TTC549 (cell line): ENCODE measurements around the gene CPED1.

Source experiments
- FAIRE-seq: peaks from 2 replicates; lab custom pipeline; 2012; peaks lifted over from hg19 to GRCh38; lab: Jason Lieb, UNC

CPED1 gene

DNA sequence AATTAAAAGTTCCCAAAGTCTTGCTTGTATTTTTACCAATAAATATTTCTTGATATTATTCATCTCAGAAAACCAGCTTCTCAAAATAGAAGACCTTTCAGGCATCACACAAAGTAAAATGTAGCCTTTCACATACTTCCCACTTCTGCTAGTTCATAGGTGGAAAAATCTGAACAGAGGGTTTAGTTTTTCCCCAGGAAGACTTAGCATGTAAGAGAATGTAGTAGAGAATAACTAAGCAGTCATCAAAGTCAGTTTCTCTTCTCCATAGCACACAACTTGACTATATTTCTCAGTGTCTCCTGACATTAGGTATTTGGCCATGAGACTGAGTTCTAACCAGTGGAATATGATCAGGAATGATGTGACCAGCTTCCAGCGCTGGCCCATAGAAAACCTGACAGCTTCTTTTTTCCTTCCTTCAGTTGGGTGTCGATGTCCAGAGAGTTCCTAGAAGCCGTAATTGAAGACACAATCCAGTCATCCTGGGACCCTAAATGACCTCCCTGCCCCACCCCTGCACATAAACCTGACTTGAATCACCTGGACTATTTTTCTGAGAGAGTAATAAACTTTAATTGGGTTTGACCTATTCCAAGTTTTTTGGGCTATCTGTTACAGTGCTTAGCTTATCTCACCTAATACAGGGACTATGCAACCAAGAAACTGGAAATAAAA lies 272.8 kb downstream of the CPED1 start:
- no peak for FAIRE-seq

DNA sequence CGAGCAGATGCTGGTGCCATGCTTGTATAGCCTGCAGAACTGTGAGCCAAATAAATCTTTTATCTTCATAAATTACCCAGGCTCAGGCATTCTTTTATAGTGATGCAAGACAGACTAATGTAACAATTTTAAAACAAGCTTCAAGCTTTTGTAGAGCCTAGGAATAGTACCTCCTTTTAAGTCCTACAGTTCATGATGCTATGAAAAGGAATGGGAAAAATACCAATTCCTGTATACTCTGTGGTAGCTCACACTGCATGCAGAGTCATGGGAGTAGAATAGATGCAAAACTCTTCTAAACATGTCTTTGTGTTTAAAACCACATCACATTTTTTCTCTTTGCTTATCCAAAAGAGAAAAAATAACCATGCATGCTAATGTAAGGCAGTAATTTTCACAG lies 273.7 kb downstream of the CPED1 start:
- no peak for FAIRE-seq

DNA sequence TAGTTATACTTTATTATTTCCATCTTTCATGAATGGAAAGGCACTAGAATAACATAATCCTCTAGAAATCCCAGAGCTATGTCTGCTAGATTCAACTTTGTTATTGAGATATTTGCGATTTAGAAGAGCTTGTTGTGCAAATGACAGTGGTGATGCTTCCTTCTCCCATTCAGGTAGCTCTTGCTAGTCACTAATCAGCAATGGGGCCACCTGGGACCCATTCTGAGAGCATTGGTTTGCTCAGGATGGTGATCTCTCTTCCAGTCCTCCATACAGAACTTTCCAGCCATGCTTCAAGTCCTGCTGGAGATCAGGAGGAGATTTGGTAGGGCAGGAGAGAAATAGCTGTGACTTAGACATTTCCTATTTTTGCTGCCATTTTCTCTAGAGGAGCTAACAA lies 274.5 kb downstream of the CPED1 start:
- FAIRE-seq = no peak

DNA sequence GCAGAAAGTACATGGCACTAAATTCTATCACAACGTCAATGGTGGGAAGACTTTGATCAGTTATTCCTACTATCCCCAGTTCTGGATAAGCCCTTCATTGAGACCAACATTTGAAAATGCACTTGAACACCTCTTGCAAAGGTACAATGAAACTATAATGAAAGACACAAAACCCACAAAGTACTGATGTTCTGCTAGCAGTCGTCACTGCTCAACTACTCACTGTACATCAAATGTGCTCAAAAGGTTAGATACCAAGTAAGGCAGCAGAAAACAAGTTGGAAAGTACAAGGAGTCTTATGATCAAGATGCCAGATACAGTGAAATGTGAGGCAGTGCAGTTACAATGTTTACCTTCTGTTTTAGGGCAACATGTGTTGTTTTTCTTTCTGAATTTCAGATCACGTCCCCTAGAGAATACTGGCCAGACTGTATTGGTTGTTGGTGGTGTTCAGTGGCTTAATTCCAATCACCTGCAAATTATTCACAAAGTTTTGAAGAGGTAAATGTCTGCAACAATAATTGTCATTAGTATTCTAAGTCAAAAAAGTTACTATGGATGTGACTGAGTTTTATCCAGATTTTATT lies 277.9 kb downstream of the CPED1 start:
- FAIRE-seq = no peak

DNA sequence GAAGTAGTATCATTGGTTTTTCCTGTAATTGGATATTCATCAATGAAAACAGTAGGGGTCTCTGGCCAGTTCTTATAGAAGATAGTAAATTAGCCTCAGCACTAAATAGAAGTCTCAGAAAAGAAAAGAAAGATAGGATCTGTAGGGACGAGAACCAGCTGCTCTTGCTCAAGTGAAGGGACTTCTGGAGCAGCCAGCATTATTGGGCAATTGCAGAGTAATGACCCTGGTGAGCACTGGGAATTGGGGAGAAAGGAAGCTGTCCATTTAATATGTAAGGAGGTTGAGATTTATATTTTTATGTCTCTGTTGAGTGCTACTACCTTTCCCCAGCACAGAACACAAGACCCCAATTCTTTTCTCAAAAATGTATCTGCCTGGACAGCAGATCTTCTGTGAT lies 279.1 kb downstream of the CPED1 start:
- FAIRE-seq = no peak

DNA sequence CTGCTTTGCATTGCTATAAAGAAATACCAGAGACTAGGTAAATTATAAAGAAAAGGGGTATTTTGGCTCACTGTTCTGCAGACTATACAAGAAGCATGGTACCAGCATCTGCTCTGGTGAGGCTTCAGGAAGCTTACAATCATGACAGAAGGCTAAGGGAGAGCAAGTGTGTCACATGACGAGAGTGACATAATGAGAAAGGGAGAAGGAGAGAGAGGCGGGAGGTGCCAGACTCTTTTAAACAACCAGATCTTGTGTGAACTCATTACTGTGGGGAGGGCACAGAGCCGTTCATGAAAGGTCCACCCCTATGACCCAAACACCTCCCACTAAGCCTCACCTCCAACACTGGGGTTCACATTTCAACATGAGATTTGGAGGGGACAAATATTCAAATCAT lies 281.3 kb downstream of the CPED1 start:
- no peak for FAIRE-seq

DNA sequence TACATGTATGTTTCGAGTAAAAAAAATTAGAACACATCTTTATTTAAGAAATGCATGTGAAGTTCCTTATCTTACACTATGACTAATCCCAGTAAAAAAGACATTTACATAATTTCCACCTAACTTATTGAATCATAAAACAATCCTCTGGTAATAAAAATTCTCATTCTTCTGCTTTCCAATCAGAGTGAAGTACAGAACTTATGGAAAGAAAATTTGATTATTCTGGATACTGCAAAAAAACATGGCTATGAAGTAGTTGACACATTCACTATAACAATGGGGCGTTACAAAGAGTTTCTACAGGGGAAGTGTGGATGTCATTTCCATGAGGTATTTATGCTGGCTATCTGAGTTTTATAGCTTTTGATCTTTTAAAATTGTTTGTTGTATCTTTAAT lies 282.6 kb downstream of the CPED1 start:
- FAIRE-seq = no peak

DNA sequence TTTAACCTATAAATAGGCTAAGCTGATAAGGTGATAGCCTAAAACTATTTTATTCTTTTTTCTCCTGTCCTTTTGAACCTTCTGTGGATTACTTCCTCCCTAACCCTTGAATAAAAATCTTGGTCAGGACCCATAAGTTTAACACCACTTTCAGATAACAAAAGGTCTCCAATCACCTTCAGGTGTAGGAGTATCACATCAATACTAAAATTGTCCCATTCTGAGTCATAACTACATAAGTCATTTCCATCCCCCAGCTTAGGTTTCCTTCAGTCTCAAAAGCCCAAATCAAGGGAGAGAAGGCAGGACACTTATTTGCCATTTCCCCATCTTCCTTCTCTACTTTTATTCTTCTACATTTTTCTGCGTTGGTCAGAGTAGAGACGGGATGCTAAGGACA lies 283.4 kb downstream of the CPED1 start:
- FAIRE-seq = no peak

DNA sequence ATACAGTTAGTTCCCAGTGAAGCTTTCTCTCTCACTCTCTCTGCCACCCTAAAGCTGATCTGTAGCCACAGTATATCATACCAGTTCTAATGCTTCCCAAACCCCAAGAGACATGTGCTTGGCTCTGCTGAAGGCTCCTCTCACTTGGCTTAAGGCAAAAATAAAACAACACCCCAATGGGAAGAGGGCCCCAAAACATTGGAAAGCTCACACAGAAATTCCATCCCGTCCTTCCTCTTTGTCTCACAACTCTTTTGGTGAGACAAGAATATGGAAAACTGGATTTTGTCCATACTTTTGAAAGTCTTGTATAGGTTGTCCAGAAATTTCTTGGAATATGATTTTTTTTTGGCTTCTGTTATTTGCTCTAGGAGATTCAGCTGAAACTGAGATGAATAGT lies 284.2 kb downstream of the CPED1 start:
- FAIRE-seq = no peak

DNA sequence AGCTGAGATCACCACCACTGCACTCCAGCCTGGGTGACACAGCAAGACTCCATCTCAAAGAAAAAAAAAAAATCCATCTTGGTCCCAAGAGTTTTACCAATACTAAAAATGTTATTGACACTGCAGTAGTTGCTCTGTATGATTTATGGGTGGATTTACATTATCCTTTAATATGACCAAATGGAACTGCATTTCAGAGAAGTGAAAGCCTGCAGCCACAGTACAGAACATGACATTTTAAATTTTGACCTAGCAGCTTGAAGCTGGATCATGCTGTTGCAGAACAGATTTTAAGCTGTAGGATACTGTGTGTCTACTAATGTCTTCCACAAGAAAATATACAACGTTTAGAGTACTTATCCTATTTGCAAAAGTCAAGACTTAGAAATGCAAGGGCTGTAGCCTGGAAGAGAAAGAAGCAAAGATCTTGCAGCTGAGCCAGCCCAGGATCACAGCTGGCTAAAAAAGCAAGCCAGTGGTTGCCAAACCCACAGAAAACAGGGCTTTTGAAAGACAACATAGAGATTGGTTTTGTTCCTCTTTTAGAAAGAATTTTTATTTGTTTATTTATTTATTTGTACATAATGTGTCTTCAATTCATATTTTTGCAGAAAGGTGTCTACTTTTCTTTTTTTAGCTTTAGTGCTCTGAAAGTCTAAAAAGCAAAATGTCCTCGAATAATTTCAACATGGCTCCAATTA lies 285.1 kb downstream of the CPED1 start:
- no peak for FAIRE-seq

DNA sequence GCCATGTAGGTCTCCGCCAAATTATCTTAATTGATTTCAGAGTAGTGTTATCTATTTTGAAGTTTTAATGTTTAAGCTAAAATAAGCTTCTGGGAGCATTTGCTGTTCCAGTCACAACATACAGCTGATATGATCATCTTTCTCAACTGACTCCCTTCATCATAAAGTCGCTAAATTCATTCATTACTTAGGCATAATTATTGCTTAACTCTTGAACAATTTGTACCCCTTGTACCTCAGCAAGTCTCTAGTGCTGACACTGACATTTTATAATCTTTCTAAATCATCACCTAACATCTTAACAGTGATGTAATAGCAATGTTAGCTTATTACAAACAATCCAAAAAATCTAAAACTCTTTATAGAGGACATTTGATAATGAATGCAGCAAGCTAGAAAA lies 286.0 kb downstream of the CPED1 start:
- no peak for FAIRE-seq

DNA sequence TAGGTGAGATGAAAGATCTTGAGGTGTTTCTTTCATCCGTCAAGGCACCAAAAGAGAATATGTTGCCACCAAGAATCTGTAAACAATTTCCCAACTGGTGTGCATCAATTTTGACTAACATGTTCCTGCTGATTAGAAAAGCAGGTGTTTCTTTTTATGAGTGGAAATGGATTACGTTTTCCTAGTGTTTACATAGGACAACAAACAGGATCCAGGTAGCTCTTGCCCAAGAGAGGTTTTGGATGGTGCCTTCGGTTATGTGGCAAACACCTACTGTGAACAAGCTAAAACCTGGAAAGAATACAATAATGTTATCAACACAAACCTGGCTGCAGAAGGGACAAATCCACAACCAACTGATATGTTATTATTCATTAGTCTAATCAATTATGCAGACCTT lies 286.7 kb downstream of the CPED1 start:
- no peak for FAIRE-seq

DNA sequence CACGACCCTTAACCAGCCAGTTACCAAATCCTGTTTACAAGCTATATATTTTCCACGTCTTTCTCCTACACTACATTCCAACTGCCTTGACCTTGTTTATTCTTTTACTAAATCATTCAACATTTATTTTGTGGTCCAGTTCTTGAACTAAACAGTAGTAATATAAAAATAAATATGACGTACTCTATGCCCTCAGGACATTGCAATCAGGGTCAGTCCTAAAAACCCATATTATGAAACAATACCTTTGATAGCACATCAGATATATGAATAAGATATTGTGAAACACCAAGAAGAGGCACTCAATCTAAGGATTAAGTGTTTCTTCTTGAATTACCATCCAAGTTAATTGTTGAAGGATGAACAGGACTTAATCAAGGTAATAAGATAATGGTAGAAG lies 287.8 kb downstream of the CPED1 start:
- no peak for FAIRE-seq

DNA sequence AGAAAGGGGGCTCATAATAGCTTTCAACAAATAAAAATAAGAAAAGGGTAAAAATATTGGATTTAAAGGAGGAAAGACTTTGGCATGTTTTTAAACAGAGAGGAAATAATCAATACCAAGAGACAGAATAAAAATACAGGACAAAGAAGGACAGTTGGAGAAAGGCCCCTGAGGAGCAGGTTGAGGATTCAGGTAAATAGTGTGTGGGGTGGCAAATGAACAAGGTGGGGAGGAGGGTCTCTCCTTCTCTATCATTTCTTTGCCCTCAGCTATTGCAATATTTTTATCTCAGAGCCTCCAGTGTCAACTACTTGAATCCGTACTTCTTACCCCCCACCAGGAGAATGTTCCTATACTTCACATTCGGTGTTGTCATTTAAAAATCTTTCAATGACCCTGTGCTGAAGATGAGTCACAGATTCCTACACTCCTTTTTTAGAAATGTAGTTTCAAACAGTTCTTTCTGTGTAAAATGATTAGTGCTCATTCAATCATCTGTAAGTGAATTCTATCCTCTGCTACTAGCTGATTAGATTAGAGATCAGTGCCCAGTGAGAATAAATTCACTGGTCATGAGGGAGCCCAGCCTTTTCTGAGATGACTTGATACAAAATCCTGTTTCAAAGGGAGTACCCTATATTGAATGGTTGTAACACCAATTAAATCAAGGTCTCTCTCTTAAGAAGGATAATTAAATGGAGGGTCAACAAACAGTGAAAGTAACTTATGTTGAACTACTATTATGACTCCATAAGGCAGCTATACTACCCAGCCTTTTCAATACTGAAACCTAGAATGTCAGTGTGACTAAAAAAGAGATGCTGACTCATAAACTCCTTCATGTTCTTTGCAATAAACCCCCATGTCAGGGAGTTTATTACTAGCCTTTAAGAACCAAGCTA lies 289.9 kb downstream of the CPED1 start:
- FAIRE-seq = no peak

DNA sequence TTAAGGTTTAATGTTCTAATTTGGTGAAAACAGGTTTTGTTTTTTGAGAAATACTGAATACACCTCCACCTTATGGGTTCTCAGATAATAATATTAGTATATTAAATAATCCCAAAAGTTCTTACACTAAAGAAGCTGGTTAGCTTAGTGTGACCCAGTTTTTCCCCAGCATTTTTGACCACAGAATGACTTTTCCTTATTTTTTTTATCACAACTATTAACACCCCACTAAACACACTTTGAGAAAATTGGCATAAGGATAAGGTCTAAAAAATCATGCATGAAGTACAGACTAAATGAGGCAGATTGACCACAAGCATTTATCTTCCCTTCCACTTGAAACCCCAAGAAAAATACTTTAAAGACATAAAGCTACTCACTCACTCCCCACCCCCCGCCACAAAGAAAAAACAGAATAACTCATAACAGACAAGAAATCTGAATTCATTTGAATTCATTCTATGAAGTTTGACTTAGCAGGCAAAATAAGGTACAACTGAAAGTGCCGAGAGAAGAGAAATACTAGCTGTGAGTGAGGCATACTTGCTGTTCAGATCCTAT lies 290.6 kb downstream of the CPED1 start:
- no peak for FAIRE-seq

DNA sequence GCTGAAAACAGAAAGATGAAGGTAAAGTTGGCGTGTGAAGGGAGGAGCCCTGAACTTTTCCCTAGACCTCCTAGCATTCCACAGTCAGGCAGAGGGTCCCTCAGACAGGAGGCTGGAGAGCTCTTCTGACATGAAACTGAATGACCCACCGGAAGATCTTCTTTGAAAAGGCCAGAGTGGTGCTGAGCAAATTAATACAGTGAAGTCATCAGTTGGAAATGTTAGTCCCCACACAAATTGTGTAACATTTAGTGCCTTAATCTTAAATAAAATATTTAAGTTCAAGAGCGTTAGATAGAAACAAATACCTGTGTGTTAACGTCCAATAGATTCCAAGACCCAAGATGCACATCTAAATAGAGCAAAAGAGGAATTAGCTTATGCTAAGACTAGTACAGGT lies 291.3 kb downstream of the CPED1 start:
- FAIRE-seq = no peak

DNA sequence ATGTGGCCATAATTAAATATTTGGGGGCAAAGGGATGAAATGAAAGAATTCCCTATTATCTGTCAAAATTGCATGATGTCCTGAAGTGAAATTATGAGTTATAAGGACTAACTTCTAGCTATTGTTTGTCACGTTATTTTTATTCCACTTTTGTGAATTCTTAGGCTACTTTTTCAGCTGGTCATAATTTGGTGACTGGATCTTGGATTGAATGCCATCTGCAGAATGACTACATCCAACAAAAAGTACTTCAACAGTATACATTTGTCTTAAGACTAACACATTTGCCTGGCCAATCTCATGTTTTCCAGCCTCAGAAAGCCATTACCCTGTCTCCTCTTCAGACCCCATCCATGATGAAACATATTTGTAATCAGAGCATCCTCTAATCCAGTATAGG lies 292.1 kb downstream of the CPED1 start:
- no peak for FAIRE-seq

DNA sequence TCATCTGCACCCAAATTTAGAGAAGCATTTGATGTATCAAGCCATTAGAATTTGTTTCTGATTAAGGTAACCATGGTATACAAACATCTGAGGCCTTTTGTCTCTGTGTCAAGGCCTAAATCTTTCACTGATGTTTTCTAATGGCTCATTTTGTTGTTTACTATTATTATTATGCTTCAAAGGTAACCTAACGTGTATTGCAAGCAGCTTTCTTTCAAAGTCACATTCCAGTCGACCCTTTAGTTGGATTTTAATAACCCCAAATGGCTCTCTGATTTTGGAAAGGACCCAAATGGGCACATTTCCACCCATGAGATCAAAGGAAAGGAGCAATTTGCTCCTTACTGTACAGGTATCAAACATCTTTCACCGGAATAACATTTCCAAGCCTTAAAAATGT lies 293.6 kb downstream of the CPED1 start:
- no peak for FAIRE-seq

DNA sequence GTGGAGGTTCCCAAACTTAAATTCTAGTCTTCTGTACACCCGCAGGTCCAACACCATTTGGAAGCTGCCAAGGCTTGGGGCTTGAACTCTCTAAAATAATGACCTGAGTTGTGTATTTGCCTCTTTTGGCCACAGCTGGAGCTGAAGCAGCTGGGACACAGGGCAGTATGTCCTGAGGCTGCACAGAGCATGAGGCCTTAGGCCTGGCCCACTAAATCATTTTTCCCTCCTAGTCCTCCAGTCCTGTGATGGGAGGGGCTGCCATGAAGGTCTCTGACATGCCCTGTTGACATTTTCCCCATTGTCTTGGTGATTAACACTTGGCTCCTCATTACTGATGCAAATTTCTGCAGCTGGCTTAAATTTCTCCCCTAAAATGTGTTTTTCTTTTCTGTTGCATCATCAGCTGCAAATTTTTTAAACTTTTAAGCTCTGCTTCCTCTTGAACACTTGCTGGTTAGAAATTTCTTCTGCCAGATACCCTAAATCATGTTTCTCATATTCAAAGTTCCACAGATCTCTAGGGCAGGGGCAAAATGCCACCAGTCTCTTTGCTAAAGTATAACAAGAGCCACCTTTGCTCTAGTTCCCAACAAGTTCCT lies 296.7 kb downstream of the CPED1 start:
- no peak for FAIRE-seq

DNA sequence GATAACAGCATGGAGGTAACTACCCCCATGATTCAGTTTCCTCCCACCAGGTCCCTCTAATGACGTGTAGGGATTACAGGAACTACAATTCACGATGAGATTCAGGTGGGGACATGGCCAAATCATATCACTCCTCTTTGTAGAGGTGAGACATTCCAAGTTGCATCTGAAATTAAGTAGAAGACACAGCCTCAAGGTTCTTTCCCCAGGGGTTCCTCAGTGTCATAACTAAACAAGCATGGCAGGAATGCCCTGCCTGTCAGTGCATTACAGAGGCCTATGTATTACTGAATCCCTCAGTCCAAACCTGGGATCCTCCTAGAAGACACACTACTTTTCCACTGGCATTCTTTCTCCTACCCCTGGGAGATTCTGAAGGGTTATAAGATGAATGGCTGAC lies 297.7 kb downstream of the CPED1 start:
- FAIRE-seq = no peak

DNA sequence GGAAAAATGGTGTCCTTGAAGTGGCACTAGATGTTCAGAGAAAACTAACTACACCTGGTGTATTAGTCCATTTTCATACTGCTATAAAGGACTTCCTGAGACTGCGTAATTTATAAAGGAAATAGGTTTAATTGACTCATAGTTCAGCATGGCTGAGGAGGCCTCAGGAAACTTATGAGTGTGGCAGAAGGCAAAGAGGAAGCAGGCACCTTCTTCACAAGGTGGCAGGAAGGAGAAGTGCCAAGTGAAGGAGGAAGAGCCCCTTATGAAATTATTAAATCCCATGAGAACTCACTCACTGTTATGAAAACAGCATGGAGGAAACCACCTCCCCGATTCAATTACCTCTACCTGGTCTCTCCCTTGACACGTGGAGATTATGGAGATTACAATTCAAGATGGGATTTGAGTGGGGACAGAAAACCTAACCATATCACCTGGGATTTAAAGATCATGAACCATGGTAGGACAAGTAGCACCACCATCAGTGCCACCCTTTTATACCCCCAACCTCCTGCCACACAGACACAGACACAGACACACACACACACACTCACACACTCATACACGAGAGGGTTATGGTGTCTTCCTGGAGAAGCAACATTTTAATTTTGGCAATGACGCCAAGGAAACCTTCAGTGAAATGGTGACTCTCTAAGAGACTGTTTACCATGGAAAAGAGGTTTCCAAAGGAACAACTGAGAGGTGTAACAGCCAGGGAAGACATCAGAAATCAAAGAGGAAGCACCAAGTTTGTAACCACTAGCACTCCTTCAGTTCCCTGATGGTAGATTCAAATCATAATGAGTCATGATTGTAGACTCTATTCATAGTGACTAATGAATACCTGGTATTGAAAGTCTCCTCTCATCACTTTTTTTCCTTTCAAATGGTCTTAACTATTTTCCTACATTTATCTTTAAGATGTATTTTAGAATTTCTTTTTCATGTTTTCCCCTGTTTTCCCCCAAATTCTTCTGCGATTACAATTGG lies 298.5 kb downstream of the CPED1 start:
- FAIRE-seq = no peak
